ENCODE measurements around the gene CTNNA3. TPM values are rescaled to one million over a fixed set of nuclear protein-coding genes. Genes with fewer than 3 reads are reported as not detected.
"Not testable (repeated sequence)": the region's sequence is repeated elsewhere in the genome, so short reads cannot be mapped to it uniquely, and the experiment has no call there.

CTNNA3 gene
- total RNA-seq, 2 experiments from 2014 or later = 0.30 TPM; not detected in 1

DNA sequence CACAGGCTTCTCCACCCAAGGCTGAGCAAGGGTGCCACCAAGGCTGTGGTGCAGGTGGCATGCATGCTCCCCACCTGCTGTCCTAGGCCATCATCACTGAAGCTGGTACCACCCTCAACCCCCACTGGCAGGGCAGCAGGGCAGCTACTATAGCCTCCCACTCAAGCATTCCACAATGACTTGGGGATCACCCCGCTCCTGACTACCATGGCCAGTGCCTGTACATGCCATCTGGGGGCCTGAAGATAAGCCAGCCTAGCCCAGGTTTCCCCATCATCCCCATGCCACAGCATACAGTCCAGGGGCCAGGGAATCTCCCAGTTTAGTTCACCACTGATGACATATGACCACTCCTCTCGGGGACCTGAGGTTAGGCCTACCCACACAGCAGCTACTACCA, 1281.1 kb downstream of the CTNNA3 start:
- Mint-ChIP-seq H3K27me3 (no peaks in the 10 kb centered on the region), H3K9me3 (ENCODE audit: low read depth) (peaks cover 8% of the 10 kb centered on the region), H3K4me3 (no peak overlapping the region), H3K27ac (no peak overlapping the region), H3K4me1 (no peaks in the 10 kb centered on the region), H3K36me3 (ENCODE audit: low read depth) (no peaks in the 10 kb centered on the region)
- no peak for ATAC-seq
- intact Hi-C loops (cut with DNase I, micrococcal nuclease) = no loop called here
- ChIA-PET CTCF (no interaction called here), POLR2A (no interaction called here)
- DNase-seq = no peak

- Mint-ChIP-seq H3K4me3 (no peak overlapping the region), H3K36me3 (ENCODE audit: low read depth) (no peaks in the 10 kb centered on the region), H3K9me3 (ENCODE audit: low read depth) (no peaks in the 10 kb centered on the region)
Observed at GRCh38 chr10:66405566-66405965, 1290.4 kb downstream of the CTNNA3 start.

DNA sequence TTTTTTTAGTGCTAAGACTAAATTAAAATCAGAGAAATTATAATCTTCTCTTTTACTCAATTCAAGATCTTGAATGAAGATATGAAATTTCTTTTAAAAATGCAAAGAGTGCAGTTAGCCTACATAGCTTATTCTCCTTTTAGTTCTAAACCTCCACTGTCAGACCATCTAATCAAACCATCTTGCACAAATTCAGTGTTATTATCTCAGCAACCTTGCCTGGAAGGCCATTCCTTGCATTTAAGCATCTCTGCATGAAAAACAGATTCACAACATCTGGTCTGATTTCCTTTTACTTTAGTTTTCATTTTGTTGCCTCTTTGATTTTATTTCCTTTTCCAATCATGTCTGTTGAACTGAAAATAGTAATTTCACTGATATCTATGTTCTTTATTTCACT, 1297.3 kb downstream of the CTNNA3 start:
- no peak overlapping the region for H3K4me3 Mint-ChIP-seq

More at GRCh38 chr10:66405566-66405965, 1290.4 kb downstream of the CTNNA3 start:
- Mint-ChIP-seq H3K4me1 (no peaks in the 10 kb centered on the region), H3K27ac (no peak overlapping the region), H3K27me3 (no peaks in the 10 kb centered on the region)
- ChIA-PET POLR2A (no interaction called here), CTCF (no interaction called here)
- intact Hi-C loops (cut with DNase I, micrococcal nuclease) = no loop called here
- DNase-seq (no peak), ATAC-seq (no peak)

GRCh38 chr10:66394342-66395063, 1301.5 kb downstream of the CTNNA3 start:
- H3K9me3 Mint-ChIP-seq (ENCODE audit: low read depth) = peaks cover 5% of the 10 kb centered on the region
- POLR2A ChIA-PET = no interaction called here
- DNase-seq = no peak
- H3K4me3 Mint-ChIP-seq = no peak overlapping the region
- H3K4me1 Mint-ChIP-seq = no peaks in the 10 kb centered on the region
- H3K27ac Mint-ChIP-seq = no peak overlapping the region
- no peaks in the 10 kb centered on the region for H3K27me3 Mint-ChIP-seq
- CTCF ChIA-PET = interaction anchor here (0.6 kb wide), 1 partner anchor 70 kb away, joined by 4 read pairs; no protein-coding TSS in a partner anchor
- H3K36me3 Mint-ChIP-seq (ENCODE audit: low read depth) = no peaks in the 10 kb centered on the region
- intact Hi-C loops (cut with DNase I, micrococcal nuclease) = no loop called here
- ATAC-seq = no peak

More for the DNA sequence above, 1297.3 kb downstream of the CTNNA3 start:
- intact Hi-C loops (cut with DNase I, micrococcal nuclease) = no loop called here
- no peak for DNase-seq
- POLR2A ChIA-PET = no interaction called here
- ATAC-seq = no peak
- Mint-ChIP-seq H3K4me1 (no peaks in the 10 kb centered on the region), H3K27ac (no peak overlapping the region), H3K36me3 (ENCODE audit: low read depth) (no peaks in the 10 kb centered on the region), H3K27me3 (no peaks in the 10 kb centered on the region), H3K9me3 (ENCODE audit: low read depth) (peaks cover 3% of the 10 kb centered on the region)
- CTCF ChIA-PET = no interaction called here

DNA sequence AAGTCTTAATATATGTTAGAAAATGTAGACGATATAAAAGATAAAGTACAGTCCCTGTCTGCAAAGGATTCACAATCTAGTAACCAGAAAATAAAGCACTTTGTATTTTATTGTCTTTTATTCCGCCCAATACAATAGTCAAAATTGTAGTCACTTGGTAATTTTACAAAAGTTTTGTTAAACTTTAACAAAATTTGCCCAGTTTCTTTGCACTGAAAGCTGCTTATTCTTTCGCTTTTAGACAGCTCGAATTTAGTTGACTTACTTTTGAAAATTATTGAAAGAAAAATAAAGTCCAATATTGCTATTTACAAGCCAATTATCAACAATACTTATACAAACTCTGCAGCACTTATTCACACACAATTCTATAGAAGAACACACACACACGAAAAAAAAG, 1305.1 kb downstream of the CTNNA3 start:
- no peak for ATAC-seq
- no peak for DNase-seq
- H3K27me3 Mint-ChIP-seq = no peaks in the 10 kb centered on the region
- intact Hi-C loops (cut with DNase I, micrococcal nuclease) = no loop called here
- H3K36me3 Mint-ChIP-seq (ENCODE audit: low read depth) = no peaks in the 10 kb centered on the region
- no peaks in the 10 kb centered on the region for H3K4me1 Mint-ChIP-seq
- H3K27ac Mint-ChIP-seq = no peak overlapping the region
- H3K4me3 Mint-ChIP-seq = no peak overlapping the region
- peaks cover 2% of the 10 kb centered on the region for H3K9me3 Mint-ChIP-seq (ENCODE audit: low read depth)
- ChIA-PET POLR2A (no interaction called here), CTCF (no interaction called here)

GRCh38 chr10:66381045-66381444, 1315.0 kb downstream of the CTNNA3 start:
- Mint-ChIP-seq H3K4me3 (no peak overlapping the region), H3K27ac (no peak overlapping the region), H3K9me3 (ENCODE audit: low read depth) (peaks cover 4% of the 10 kb centered on the region), H3K4me1 (no peaks in the 10 kb centered on the region), H3K27me3 (no peaks in the 10 kb centered on the region), H3K36me3 (ENCODE audit: low read depth) (no peaks in the 10 kb centered on the region)
- ChIA-PET CTCF (no interaction called here), POLR2A (no interaction called here)
- no peak for DNase-seq
- ATAC-seq = no peak
- intact Hi-C loops (cut with DNase I, micrococcal nuclease) = no loop called here

DNA sequence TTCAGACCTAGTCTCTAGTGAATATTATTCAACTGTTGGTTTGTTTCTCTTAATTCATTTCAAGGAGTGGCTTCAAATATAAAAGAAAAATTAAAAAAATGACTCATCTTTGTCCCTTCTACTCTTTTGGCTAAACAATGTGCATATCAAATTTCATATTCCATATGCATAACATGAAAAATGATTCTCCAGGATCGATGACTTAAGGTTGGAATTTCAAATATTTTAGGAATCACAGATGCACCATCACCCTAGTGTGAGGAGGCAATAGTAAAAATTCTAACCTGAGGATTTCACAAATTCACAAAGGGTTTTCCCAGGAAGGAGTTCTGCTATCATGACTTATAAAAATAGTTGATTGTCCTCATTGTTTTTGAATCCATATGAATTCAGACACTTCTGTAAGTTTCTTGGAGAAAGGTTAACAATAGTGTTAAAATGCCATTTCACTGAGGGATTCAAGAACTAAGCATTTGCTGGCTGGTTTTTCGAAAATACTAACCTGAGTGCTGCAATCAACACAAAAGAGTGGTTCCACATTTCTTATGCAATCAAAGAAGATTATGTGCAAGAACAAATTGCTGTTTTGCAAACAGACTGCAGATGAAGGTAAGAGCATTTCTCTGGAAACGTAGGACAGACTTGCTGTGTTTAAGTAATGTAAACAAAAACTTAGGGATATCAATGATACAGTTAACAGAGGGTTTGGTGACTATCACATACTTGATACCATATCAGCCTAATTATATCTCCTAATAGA, 1317.7 kb downstream of the CTNNA3 start:
- ChIA-PET CTCF (no interaction called here), POLR2A (no interaction called here)
- DNase-seq (no peak), ATAC-seq (no peak)
- H3K4me1 Mint-ChIP-seq = no peaks in the 10 kb centered on the region
- peaks cover 2% of the 10 kb centered on the region for H3K9me3 Mint-ChIP-seq (ENCODE audit: low read depth)
- H3K27ac Mint-ChIP-seq = no peak overlapping the region
- H3K4me3 Mint-ChIP-seq = no peak overlapping the region
- intact Hi-C loops (cut with DNase I, micrococcal nuclease) = no loop called here
- H3K36me3 Mint-ChIP-seq (ENCODE audit: low read depth) = no peaks in the 10 kb centered on the region
- no peaks in the 10 kb centered on the region for H3K27me3 Mint-ChIP-seq

DNA sequence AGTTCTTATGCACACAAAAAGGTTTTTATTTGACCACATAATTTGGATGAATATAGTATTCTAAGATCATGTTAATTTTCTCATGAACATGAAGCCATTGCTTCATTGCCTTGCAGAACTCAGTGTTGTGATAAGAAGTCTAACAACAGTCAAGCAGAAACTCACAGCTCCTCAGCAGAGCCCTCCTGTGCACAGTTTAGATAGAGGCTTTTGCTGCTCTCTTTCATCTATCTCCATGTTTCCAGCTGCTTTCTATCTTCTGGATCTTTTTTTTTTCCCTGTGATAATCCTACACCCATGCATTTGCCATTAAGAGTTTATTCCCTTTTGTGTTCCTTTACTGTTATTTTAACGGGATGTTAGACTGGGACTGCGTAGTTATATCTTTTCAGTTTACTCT, 1327.8 kb downstream of the CTNNA3 start:
- Mint-ChIP-seq H3K4me3 (no peak overlapping the region), H3K9me3 (ENCODE audit: low read depth) (peaks cover 6% of the 10 kb centered on the region), H3K27me3 (no peaks in the 10 kb centered on the region), H3K27ac (no peak overlapping the region), H3K36me3 (ENCODE audit: low read depth) (no peaks in the 10 kb centered on the region), H3K4me1 (no peaks in the 10 kb centered on the region)
- ATAC-seq = no peak
- ChIA-PET POLR2A (no interaction called here), CTCF (no interaction called here)
- intact Hi-C loops (cut with DNase I, micrococcal nuclease) = no loop called here
- no peak for DNase-seq

- H3K27ac Mint-ChIP-seq = no peak overlapping the region
- DNase-seq (no peak), ATAC-seq (no peak)
- intact Hi-C loops (cut with DNase I, micrococcal nuclease) = no loop called here
- CTCF ChIA-PET = no interaction called here
- POLR2A ChIA-PET = no interaction called here
- H3K36me3 Mint-ChIP-seq (ENCODE audit: low read depth) = no peaks in the 10 kb centered on the region
- H3K9me3 Mint-ChIP-seq (ENCODE audit: low read depth) = peaks cover 6% of the 10 kb centered on the region
- no peaks in the 10 kb centered on the region for H3K4me1 Mint-ChIP-seq
- no peak overlapping the region for H3K4me3 Mint-ChIP-seq
- H3K27me3 Mint-ChIP-seq = no peaks in the 10 kb centered on the region
Observed at GRCh38 chr10:66366163-66366562, 1329.8 kb downstream of the CTNNA3 start.

DNA sequence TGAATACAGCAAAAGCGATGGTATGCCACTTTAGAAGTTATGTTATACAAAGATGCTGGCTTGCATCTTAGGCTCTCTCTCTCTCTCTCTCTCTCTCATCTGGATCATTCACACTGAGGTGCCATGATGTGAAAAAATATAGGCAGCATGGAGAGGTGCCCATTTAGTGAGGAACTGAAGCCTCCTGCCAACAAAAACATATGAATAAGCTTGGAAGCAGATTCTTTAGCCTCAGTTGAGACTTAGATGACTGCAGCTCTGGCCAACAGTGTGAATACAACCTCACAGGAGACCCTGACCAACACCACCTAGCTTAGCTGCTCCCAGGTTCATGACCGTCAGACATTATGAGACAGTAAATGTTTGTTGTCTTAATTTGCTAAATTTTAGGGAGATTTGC, 1330.3 kb downstream of the CTNNA3 start:
- Mint-ChIP-seq H3K27me3 (no peaks in the 10 kb centered on the region), H3K4me3 (no peak overlapping the region), H3K4me1 (no peaks in the 10 kb centered on the region), H3K9me3 (ENCODE audit: low read depth) (peaks cover 6% of the 10 kb centered on the region), H3K27ac (no peak overlapping the region), H3K36me3 (ENCODE audit: low read depth) (no peaks in the 10 kb centered on the region)
- ChIA-PET POLR2A (no interaction called here), CTCF (no interaction called here)
- no peak for ATAC-seq
- no peak for DNase-seq
- intact Hi-C loops (cut with DNase I, micrococcal nuclease) = no loop called here

- intact Hi-C loops (cut with DNase I, micrococcal nuclease) = no loop called here
- ATAC-seq (no peak), DNase-seq (no peak)
- H3K27ac Mint-ChIP-seq = no peak overlapping the region
- H3K4me3 Mint-ChIP-seq = no peak overlapping the region
- POLR2A ChIA-PET = no interaction called here
- no peaks in the 10 kb centered on the region for H3K27me3 Mint-ChIP-seq
- no peaks in the 10 kb centered on the region for H3K36me3 Mint-ChIP-seq (ENCODE audit: low read depth)
- H3K4me1 Mint-ChIP-seq = no peaks in the 10 kb centered on the region
- H3K9me3 Mint-ChIP-seq (ENCODE audit: low read depth) = peaks cover 6% of the 10 kb centered on the region
- CTCF ChIA-PET = no interaction called here
Observed at GRCh38 chr10:66362522-66362921, 1333.5 kb downstream of the CTNNA3 start.

GRCh38 chr10:66353822-66354221, 1342.2 kb downstream of the CTNNA3 start:
- DNase-seq; H3K4me1 Mint-ChIP-seq; H3K36me3 Mint-ChIP-seq (ENCODE audit: low read depth); H3K9me3 Mint-ChIP-seq (ENCODE audit: low read depth); POLR2A ChIA-PET; H3K27ac Mint-ChIP-seq; H3K27me3 Mint-ChIP-seq; ATAC-seq; intact Hi-C loops (cut with DNase I, micrococcal nuclease); H3K4me3 Mint-ChIP-seq: not testable (repeated sequence)
- CTCF ChIA-PET = interaction anchor here (0.7 kb wide), 1 partner anchor 604 kb away, joined by 5 read pairs; no protein-coding TSS in a partner anchor

Measured in activated CD4-positive, alpha-beta T cell treated with anti-CD3 and anti-CD28 coated beads for 36 hours (primary cell).